HS-27A (cell line): ENCODE results near the gene SLC28A1.
A peak's percentile ranks its signal among the peaks of the same experiment; 100 is the strongest.
"Not testable (repeated sequence)": the region's sequence is repeated elsewhere in the genome, so short reads cannot be mapped to it uniquely, and the experiment has no call there.

Source experiments
- DNase-seq: peaks from one replicate; pipeline ENCODE4 v3.0.0-alpha.2; 2012; ENCODE audit warnings: low read depth, missing footprints

Gene SLC28A1

DNA sequence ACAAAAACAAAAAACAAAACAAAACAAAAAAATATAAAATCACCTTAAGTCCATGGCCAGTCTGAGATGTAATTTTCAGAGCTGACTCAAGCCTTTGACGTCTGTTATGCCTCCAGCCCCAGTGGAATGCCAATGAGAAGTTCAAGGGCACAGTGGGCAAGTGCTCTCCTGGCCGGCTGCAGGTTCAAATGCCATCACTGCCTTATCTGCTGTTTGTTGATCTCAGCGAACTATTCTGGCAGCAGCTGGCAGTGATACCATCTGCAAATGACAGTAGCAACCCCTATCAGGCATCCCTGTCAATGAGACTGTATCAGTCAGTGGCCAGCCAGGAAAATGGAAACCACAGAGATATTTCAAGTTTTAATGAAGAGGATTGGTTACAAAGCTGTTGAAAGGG, 86.4 kb downstream of the SLC28A1 start:
- DNase-seq = no peak

DNA sequence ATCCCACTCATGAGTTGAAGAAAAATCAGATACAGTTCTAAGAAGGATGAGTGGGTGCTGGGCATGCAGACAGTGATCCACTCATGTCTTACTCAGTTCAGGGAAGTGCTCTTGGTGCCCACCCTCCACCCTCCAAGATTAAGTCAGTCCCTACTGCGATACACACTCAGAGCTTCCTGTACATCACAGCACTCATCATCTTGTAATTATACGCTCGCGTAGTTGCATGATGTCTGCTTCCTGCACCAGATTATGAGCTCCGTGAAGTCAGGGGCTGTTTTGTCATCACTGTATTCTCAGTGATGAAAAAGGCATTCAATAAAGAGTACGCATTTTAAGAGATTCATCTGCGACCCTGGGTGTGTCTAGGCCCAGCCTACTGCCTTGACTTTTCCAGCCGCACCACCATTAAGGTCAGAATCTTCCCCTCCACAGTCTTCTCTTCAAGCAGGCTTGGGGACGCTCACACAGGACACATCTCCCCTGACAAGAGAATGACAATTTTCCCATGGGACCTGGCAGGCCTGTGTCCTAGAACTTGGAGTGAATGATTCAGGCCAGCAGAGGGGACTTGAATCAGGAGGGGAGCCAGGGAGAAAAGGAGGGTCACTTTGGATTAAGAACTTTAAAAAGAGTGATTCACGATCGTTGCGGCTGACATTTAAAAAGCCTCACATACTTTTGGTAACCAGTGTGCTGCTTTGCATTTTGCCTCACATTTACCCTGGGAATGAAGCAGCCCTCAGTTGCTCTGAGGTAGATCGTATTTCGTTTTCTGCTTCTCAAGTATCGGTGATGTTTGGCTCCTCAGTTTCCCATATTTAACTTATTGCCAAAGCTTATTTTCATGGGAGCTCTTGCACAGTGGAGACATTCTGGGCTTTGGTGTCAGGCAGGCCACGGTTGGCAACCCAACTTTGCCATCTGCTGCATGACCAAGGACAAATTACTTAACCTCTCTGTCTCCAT, 89.3 kb downstream of the SLC28A1 start:
- no peak for DNase-seq

DNA sequence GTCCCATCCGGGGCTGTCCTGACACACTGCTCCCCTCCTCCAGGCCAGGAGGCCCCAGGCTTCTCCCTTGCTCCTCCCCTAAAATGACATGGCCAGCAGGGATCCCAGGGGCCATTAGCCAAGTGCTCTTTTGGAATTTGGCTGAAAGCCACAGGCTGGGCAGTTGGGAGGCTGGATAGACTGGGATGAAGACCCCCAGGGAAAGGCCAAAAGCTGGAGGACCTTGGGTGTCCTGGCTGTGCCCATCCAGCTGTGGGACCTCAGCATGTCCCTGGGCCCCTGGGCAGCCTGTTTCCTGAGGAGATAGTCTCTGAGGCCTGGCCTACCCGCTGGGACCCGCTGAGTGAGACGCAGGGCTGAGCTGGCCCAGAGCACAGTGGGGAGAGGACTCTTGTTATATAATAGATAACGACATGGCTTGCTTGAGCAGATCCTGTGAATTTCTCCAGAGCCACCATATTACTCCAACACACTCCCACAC, 91.4 kb downstream of the SLC28A1 start:
- no peak for DNase-seq

DNA sequence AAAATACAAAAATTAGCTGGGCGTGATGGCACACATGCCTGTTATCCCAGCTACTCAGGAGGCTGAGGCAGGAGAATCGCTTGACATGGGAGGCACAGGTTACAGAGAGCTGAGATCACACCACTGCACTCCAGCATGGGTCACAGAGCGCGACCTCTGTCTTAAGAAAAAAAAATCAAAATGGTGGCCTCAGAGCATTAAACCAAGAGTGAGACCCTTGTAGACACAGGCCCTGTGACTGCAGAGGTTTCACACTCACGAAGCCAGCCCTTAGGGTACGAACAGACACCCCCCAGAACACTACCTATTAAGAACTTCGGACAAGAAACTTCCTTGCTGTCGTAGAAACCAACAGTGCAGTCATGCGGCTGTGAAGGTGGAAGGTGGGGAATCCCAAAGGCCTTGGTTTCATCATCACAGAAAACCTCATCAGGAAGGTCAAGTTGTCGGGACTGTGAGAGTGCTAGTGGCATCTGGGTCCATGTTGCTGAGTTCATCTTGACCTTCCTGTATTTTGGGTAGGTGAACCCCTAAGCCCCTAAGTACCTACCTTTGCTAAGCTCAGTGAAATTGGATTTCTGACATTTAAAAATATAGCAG, 92.4 kb downstream of the SLC28A1 start:
- no peak for DNase-seq

DNA sequence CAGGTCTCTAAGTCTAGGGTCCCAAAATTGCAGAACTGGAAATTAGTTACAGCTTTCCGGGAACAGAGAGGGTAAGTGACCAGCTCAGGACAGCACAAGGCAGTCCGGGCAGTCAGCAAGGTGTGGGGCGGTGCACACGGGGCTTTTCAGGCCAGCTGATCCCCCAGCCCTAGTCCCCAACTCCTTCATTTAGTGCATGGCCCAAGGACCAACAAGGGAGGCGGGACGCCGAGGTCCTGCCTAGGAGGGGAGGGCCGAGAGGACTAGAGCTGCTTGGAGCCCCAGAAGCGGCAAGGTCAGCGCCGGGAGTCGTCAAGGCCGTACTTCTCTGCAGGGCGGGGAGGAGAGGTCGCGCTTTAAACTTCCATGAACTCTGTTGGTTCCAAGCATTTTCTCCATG, 95.2 kb downstream of the SLC28A1 start:
- no peak for DNase-seq

DNA sequence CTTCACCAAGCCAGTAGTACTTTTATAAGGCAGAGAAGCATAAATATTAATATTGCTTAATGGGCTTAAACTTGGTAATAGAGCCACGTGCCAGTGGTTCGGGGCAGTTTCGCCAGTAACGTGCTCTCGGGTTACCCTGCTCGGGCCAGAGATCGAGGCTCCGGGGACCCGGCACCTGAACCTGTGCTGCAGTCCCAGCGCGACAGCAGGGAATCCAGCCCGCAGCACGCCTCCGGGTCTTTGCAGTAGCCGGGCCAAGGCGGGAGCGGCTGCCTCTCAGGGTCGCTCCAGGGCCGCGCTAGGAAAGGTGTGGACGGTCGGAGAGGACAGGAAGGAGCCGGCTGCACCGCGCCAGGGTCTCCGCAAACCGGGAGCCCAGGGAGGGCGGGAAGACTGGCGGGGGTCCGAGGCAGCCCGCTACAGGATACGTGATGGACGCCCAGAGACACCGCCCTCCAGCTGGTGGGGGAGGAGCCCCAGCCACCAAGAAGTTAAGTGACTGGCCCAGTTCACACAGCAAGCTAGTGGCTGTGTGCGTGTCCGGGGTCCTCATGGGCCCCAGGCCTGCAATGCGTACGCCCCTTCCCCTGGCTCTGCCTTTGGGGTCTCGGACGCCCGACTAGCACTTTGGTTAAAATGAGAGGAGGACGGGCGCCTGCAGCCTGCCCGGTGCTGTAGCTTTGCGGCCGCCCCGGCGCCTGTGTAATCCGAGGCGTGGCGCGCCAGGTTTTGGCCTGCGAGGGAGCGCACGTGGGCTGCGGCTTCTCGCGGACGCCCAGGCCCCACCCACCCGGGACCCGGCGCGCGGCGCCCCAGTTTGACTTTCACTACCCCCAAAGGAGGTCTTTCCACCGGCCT, 96.0 kb downstream of the SLC28A1 start:
- peak; percentile 87 for DNase-seq

DNA sequence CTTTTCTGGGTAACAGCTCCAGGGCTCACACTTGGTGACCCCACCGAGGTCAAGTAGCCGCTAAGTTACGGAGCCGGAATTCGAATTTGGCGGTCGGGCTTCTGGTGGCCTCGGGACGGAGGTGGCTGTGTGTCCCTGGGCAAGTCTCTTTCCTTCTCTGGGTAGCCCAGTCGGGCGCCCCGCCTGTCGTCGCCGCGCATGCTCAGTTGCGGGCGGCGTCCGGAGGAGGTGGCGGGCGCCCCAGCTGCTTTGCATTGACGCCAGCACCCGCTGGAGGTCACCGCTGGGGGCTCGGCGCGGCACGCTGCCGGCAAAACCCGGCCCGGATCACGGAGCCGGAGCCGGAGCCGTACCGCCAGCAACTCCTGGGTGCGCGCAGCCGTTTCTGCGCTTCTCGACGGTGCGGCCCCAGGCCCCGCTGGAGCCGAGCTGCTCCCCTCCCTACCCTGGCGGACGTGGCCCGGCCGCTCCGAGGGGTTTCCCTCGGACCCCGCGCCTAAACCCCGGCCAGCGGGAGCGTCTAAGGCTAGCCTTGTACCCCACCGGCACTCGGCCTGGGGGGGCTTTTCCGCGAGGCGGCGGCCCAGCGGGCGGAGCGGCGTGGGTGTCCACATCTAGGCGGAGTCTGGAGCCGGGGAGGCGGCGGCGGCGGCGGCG, 96.7 kb downstream of the SLC28A1 start:
- DNase-seq = peak; percentile 91

DNA sequence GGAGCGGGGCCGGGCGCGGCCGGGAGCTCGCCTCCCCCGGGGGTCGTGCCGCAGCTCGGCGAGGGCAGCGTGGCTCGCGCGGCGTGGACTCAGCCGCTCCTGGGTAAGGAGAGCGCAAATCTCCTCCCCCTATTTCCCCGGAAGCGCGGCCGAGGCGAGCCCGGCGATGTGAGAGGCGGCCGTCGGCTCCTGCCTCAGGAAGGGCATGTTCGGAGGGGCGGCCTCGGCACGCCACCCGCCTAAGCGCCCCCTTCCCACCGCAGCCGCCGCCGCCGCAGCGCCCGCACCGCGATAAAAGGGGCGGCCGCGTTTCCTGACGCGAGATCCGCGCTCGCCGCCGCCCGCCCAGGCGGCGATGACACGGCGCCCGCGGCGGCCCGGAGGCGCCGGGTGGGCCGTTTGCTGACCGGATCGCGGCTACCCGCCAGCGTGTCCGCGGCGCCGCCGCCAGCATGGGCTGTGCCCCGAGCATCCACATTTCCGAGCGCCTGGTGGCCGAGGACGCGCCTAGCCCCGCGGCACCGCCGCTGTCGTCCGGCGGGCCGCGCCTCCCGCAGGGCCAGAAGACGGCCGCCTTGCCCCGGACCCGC, 97.3 kb downstream of the SLC28A1 start, which contains the start of gene PDE8A:
PDE8A (plus strand) TSS at position 146 of the 590 bp plus-strand sequence; CDS start at position 453, 307 bp downstream.
- no peak for DNase-seq

DNA sequence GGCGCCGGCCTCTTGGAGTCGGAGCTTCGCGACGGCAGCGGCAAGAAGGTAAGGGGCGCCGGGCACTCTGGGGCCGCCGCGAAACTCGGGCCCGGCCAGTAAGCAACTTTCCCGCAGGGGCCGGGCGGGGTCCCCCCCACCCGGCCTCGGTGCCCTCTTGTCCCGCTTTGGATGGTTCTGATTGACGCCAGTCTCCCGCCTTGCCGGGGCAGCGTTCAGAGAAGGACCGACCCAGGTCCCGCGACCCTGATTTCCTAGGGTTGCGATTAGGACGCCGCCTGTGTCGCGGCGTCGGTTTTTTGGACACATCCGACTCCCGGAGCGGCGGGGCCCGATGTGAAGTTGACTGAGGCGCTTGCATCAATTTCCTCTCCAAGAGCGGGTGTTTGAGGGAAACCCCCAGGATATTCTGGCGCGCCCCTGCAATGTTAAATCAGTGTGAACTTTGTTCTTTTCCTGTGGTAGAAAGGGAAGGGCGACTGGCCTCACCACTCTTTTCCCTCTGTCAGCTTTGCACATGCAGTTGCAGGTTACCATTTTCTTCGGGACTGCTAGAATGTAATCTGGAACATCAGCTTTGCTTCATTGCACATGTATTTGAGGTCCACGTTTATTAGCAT, 97.9 kb downstream of the SLC28A1 start:
- DNase-seq = no peak

DNA sequence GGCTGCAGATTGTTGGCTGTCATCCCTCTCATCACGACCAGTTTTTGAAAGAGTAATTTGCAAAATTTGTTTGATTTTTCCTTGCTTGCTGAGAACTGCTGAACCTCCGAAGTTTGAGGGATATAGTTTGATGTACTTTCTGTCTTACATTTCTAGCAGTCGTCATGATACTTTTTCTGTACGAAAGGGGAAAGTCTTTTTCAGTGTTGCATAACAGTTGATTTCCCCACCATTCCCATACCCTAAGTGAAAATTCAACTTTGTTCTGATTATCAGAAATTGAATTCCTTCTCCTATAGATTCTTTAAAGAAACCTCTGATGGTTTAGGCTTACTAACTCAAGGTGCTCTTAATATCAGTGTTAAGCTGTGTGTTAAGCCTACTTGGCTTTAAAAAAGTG, 98.8 kb downstream of the SLC28A1 start:
- DNase-seq = no peak

DNA sequence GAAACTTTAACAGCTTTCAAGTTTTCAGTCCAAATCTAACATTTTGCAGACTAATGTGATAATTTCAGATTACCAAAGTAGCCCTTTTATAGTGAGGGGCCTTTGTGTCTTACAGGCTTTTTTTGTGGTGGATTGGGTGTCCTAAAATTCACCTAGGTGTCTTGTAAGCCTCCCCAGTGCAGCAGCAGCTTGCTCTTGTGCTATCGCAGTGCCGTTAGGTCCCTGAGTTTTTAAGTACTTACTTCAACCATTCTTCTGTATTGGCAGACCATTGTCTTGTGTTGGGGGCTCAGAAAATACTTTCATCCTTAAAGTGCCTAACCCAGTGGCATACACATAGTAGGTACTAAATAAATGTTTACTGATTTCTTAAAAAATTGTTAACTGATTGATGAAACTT, 99.2 kb downstream of the SLC28A1 start:
- DNase-seq = no peak

DNA sequence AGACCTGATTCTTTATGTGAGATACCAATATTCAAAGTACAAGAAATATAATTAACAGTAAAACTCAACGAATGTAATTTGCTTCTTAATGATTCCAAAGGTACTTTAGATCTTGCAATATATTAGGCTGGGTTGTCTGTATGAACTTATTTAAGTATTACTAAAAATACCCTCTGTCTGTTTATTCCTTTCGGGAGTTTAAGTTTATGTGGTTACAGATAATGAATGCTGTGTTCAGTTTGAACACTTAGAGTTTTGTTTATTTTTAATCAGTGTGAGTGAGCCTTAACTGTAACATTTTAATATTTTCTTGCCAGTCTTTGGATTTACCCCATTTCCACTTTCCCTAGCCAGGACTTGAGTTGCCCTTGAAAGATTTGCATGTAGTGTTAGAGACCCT, 100.7 kb downstream of the SLC28A1 start:
- DNase-seq = no peak

DNA sequence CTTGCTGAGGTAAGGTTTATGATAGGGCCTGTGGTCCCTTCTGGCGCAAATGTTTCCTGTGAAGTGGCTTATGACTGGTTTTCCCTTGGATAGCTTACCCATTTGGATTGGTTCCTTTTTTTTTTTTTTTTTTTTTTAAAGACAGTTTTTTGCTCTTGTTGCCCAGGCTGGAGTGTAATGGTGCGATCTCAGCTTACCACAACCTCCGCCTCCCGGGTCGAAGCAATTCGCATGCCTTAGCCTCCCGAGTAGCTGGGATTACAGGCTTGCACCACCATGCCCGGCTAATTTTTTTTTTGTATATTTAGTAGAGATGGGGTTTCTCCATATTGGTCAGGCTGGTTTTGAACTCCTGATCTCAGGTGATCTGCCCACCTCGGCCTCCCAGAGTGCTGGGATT, 102.9 kb downstream of the SLC28A1 start:
- not testable (repeated sequence) for DNase-seq

DNA sequence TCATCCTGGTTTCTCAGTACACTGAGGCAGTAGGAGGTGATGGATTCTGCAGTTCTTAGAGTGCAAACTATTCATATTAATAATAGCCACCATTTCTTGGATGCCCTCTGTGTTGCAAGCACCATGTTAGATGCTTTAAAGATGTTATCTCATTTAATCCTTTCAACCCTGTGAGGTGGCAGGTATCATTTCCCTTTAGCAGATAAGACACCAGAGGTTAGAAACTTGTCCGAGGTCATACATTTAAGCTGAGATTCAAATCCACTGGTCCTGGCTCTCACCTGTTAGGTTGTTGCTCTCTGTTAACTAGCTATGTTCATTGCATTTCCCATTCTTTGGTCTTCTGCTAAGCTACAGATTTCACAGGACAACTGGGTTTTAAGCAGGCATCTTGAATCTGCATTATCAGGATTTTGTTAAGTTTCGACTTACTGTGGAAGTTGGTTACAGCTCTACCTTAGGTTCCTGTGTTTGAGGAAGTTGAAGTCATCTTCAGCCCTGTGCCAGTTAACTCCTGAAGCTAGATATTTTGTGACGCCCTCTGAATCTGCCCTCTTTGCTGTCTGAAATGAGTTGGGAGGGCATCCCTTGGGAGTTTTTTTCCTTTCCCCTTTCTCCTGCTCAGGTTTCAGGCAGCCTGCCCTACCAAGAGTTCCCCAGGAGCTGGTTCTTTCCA, 103.6 kb downstream of the SLC28A1 start:
- no peak for DNase-seq

DNA sequence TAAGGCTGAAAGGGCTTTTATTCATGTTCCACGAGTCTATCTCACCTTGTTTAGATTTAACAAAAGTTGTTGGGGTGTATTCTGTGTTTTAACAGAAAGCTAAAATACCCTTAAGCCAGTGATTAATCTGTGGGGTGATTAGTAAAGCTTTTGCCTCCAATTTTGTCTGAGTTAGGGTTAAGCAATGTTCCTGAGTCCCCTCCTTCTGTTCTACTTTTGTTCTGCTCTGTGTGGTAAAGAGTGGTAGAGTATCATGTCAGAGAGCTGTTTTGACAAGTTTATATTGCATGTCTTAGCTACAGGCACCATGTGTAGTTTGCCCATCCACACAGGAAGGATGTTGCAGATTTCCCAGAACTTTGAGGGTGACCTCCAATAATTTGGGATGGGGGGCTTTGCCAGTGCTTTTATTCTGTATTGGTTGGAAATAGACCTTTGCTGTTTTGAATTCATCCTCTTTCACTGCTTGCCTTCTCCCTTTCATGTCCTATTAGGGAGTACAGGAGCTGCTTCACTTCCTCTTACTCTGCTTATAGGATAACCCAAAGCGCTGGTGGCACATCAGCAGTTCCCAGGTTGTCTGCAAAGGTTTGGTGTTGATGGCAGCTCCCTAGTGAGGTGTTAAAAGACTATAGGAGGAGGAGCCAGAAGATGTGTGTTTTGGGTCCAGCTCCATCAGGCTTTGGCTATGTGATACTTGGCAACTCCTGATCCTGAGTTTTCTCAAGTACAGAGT, 104.6 kb downstream of the SLC28A1 start:
- no peak for DNase-seq

DNA sequence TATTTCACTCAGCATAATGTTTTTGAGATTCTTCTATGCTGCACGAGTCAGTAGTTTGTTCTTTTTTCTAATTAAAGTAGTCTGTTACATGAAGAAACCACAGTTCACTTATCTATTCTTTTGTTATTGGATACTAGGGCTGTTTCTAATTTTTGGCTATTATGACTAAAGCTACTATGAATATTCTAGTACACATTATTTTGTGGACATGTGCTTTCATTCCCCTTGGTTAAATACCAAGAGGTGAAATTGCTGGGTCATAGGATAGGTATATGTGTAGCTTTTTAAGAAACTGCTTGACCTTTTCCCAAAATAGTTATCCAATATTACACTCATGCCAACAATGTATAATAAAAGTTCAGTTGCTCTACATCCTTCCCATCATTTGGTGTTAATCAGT, 106.0 kb downstream of the SLC28A1 start:
- no peak for DNase-seq

DNA sequence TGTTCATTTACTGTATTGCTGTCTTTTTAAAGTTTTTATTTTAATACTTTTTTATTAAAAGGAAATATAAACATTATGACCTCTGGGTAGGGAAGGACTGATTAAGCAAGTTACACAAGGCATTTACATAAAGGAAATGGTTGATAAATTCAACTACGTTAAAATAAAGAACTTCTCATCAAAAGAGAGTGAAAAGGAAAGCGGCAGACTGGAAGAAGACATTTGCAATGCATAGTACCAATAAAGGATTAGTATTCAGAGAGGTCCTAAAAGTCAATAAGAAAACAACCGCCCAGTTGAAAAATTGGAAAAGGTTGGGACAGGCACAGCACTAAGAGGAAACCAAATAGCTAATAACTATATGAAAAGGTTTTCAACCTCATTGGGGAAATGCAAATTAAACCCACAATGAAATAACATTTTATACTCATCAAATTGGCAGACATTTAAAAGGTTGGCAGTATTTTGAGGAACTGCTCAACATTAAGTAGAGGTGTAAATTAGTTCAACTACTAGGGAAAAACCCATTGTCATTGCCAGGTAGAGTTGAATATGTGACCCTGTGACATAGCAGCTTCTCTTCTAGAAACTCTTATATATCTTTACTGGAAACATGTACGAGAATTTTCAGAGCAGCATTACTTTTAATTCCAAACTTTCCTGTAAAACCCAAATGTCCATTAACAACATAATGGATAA, 106.7 kb downstream of the SLC28A1 start:
- no peak for DNase-seq

DNA sequence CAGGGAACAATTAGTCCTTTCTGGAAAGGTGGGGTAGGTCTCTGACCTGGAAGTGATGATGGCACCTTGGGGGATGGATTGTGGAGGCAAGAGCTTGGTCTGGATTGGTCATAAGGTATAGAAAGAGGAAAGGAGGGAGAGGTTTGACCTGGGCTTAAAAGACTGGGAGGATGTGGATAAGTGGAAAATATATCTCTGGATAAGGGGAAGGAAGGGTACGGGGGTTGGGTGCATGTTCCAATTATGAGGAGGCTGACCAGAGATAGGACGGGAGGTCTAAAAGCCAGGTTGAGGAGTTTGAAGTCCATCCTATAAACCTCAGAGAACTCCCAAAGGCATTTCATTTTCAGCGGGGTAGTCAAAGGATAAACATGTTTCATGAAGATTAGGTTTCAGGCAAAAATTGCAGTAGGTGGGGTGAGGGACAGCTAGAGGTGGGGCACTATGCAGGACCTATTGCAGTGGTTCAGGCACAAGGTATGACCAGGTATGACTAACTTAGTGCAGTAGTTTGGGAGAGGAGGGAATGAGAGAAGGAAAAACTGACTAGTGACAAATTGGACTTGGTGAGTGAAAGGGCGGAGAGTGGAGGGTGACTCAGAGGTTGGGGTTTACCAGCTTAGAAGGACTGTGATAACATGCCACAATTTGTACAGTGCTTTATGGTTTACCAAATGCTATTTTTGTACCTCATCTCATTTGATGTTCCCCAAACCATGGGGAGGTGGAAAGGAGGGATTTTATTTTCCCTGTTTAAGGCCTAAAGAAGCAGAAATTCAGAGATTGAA, 107.9 kb downstream of the SLC28A1 start:
- peak; percentile 59 for DNase-seq
